ENCODE data around the gene ZNF487.
A peak's percentile ranks its signal among the peaks of the same experiment; 100 is the strongest.
"Not testable (repeated sequence)": the region's sequence is repeated elsewhere in the genome, so short reads cannot be mapped to it uniquely, and the experiment has no call there.

The ZNF487 gene

GRCh38 chr10:43424416-43424815 is 12.5 kb upstream of the ZNF487 start:
- DNase-seq (ENCODE audit: low read depth in 1 of 2, low spot score in 1 of 2): no peak
- H3K27me3 ChIP-seq (ENCODE audit: insufficient read depth, poor library complexity, severe bottlenecking): no peaks in the 10 kb centered on the region
- H3K4me3 ChIP-seq (replicated peaks; ENCODE audit: insufficient read depth, low read length): no peak overlapping the region
- no peak overlapping the region for H3K27ac ChIP-seq (replicated peaks)
- TF ChIP-seq POLR2AphosphoS5 (IDR thresholded peaks at IDR 0.05; ENCODE audit: low read depth) (no peak), REST (IDR thresholded peaks at IDR 0.05; ENCODE audit: insufficient replicate concordance, low read depth) (no peak), SPI1 (IDR thresholded peaks at IDR 0.05; ENCODE audit: borderline replicate concordance, low read depth) (no peak)

- H3K27me3 ChIP-seq (ENCODE audit: insufficient read depth, poor library complexity, severe bottlenecking); H3K4me3 ChIP-seq (replicated peaks; ENCODE audit: insufficient read depth, low read length); H3K27ac ChIP-seq (replicated peaks); DNase-seq (ENCODE audit: low read depth in 1 of 2, low spot score in 1 of 2): not testable (repeated sequence)
Observed at GRCh38 chr10:43426476-43426875, 10.4 kb upstream of the ZNF487 start.

- DNase-seq (ENCODE audit: low read depth in 1 of 2, low spot score in 1 of 2): no peak
- H3K4me3 ChIP-seq (replicated peaks; ENCODE audit: insufficient read depth, low read length): no peak overlapping the region
- TF ChIP-seq REST (IDR thresholded peaks at IDR 0.05; ENCODE audit: insufficient replicate concordance, low read depth) (no peak), CTCF (IDR thresholded peaks at IDR 0.05; ENCODE audit: insufficient read depth, low read length) (no peak), GABPA (IDR thresholded peaks at IDR 0.05; ENCODE audit: low read depth) (no peak), POLR2AphosphoS5 (IDR thresholded peaks at IDR 0.05; ENCODE audit: low read depth) (no peak), SPI1 (IDR thresholded peaks at IDR 0.05; ENCODE audit: borderline replicate concordance, low read depth) (no peak)
- H3K27me3 ChIP-seq (ENCODE audit: insufficient read depth, poor library complexity, severe bottlenecking): no peaks in the 10 kb centered on the region
- H3K27ac ChIP-seq (replicated peaks): no peak overlapping the region
Observed at GRCh38 chr10:43427166-43427825, 9.6 kb upstream of the ZNF487 start.

- no peak overlapping the region for H3K4me3 ChIP-seq (replicated peaks; ENCODE audit: insufficient read depth, low read length)
- DNase-seq (ENCODE audit: low read depth in 1 of 2, low spot score in 1 of 2): peak in 1 of 2 experiments; percentile 43
- no peaks in the 10 kb centered on the region for H3K27me3 ChIP-seq (ENCODE audit: insufficient read depth, poor library complexity, severe bottlenecking)
- H3K27ac ChIP-seq (replicated peaks): peak overlapping the region; percentile 78
- TF ChIP-seq CTCF (IDR thresholded peaks at IDR 0.05; ENCODE audit: insufficient read depth, low read length): no peak
- no peak for TF ChIP-seq POLR2AphosphoS5 (IDR thresholded peaks at IDR 0.05; ENCODE audit: low read depth)
- TF ChIP-seq GABPA (IDR thresholded peaks at IDR 0.05; ENCODE audit: low read depth): no peak
- no peak for TF ChIP-seq SPI1 (IDR thresholded peaks at IDR 0.05; ENCODE audit: borderline replicate concordance, low read depth)
Observed at GRCh38 chr10:43430926-43431663, 5.8 kb upstream of the ZNF487 start.
